ENCODE data around the gene MATR3. TPM values are rescaled to one million over a fixed set of nuclear protein-coding genes. Genes with fewer than 3 reads are reported as not detected.

The MATR3 gene
- total RNA-seq, 1 experiment from 2014 or later: 194 TPM

DNA sequence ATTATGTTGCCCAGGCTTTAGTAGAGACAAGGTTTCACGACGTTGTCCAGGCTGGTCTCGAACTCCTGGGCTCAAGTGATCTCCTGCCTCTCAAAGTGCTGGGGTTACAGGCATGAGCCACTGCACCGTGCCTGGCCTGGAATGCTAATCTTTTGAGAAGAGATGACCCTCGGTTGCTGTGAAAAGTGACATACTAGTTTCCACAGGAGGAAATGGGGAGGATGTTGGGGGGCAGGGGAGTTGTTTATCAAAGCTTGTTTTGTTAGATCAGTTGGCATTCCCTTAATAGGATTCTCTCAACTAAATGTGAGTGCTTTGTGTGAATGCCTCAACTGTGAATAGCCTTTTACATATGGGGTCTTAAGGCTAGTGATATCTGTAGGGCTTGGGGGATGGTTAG lies 16.4 kb upstream of the MATR3 start:
- BruUV-seq (replicated peaks): no TSS peak
- no peaks in the 10 kb centered on the region for H3K9me3 ChIP-seq (ENCODE audit: control insufficient read depth, insufficient read depth, low read depth, low read length)
- ChIA-PET CTCF (no interaction called here), POLR2A (interaction anchor here (0.6 to 0.7 kb wide), 3 partner anchors 10 to 354 kb away, joined by 3 to 6 read pairs (median 6); no protein-coding TSS in a partner anchor)
- ATAC-seq (no peak), DNase-seq (ENCODE audit: low read depth, low spot score) (no peak)
- no peaks in the 10 kb centered on the region for H3K27me3 ChIP-seq (ENCODE audit: control insufficient read depth, insufficient read depth, low read length)
- H3K4me3 ChIP-seq (ENCODE audit: low read depth in 2 of 2, low read length in 2 of 2): no peak overlapping the region
- in situ Hi-C loops (cut with HindIII; ENCODE audit: low pct_unique_long_range_greater_than_20kb, low sequenced_read_pairs): no loop called here
- peaks cover 37% of the 10 kb centered on the region for H3K4me1 ChIP-seq (ENCODE audit: control insufficient read depth, insufficient read depth, low read length)
- intact Hi-C loops (cut with micrococcal nuclease; ENCODE audit: unreplicated experiment): no loop called here
- TF ChIP-seq POLR2AphosphoS5 (IDR thresholded peaks at IDR 0.05; ENCODE audit: low read depth, low read length): no peak
- TF ChIP-seq, protein P1, sequence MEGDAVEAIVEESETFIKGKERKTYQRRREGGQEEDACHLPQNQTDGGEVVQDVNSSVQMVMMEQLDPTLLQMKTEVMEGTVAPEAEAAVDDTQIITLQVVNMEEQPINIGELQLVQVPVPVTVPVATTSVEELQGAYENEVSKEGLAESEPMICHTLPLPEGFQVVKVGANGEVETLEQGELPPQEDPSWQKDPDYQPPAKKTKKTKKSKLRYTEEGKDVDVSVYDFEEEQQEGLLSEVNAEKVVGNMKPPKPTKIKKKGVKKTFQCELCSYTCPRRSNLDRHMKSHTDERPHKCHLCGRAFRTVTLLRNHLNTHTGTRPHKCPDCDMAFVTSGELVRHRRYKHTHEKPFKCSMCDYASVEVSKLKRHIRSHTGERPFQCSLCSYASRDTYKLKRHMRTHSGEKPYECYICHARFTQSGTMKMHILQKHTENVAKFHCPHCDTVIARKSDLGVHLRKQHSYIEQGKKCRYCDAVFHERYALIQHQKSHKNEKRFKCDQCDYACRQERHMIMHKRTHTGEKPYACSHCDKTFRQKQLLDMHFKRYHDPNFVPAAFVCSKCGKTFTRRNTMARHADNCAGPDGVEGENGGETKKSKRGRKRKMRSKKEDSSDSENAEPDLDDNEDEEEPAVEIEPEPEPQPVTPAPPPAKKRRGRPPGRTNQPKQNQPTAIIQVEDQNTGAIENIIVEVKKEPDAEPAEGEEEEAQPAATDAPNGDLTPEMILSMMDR (IDR thresholded peaks at IDR 0.05): no peak
- TF ChIP-seq, protein P2, sequence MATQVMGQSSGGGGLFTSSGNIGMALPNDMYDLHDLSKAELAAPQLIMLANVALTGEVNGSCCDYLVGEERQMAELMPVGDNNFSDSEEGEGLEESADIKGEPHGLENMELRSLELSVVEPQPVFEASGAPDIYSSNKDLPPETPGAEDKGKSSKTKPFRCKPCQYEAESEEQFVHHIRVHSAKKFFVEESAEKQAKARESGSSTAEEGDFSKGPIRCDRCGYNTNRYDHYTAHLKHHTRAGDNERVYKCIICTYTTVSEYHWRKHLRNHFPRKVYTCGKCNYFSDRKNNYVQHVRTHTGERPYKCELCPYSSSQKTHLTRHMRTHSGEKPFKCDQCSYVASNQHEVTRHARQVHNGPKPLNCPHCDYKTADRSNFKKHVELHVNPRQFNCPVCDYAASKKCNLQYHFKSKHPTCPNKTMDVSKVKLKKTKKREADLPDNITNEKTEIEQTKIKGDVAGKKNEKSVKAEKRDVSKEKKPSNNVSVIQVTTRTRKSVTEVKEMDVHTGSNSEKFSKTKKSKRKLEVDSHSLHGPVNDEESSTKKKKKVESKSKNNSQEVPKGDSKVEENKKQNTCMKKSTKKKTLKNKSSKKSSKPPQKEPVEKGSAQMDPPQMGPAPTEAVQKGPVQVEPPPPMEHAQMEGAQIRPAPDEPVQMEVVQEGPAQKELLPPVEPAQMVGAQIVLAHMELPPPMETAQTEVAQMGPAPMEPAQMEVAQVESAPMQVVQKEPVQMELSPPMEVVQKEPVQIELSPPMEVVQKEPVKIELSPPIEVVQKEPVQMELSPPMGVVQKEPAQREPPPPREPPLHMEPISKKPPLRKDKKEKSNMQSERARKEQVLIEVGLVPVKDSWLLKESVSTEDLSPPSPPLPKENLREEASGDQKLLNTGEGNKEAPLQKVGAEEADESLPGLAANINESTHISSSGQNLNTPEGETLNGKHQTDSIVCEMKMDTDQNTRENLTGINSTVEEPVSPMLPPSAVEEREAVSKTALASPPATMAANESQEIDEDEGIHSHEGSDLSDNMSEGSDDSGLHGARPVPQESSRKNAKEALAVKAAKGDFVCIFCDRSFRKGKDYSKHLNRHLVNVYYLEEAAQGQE (IDR thresholded peaks at IDR 0.05; ENCODE audit: insufficient read depth in 1 of 2, low read depth in 2 of 2, low read length in 1 of 2): no peak
- TF ChIP-seq TCF7L2 (IDR thresholded peaks at IDR 0.05; ENCODE audit: low read depth, low read length): no peak
- no peak for TF ChIP-seq SIN3A (IDR thresholded peaks at IDR 0.05; ENCODE audit: borderline replicate concordance, insufficient read depth, low read depth, low read length)
- peaks cover 45% of the 10 kb centered on the region for H3K36me3 ChIP-seq (ENCODE audit: control insufficient read depth, insufficient read depth, low read length)
- peak overlapping the region; percentile 99 for H3K27ac ChIP-seq (ENCODE audit: low read length)

GRCh38 chr5:139278540-139279274 lies 14.8 kb upstream of the MATR3 start:
- no peak overlapping the region for H3K27ac ChIP-seq (ENCODE audit: low read length)
- no peak for ATAC-seq
- peaks cover 24% of the 10 kb centered on the region for H3K4me1 ChIP-seq (ENCODE audit: control insufficient read depth, insufficient read depth, low read length)
- no peak overlapping the region for H3K4me3 ChIP-seq (ENCODE audit: low read depth in 2 of 2, low read length in 2 of 2)
- in situ Hi-C loops (cut with HindIII; ENCODE audit: low pct_unique_long_range_greater_than_20kb, low sequenced_read_pairs) (no loop called here), intact Hi-C loops (cut with micrococcal nuclease; ENCODE audit: unreplicated experiment) (no loop called here)
- H3K9me3 ChIP-seq (ENCODE audit: control insufficient read depth, insufficient read depth, low read depth, low read length): no peaks in the 10 kb centered on the region
- no peaks in the 10 kb centered on the region for H3K27me3 ChIP-seq (ENCODE audit: control insufficient read depth, insufficient read depth, low read length)
- ChIA-PET CTCF (no interaction called here), POLR2A (interaction anchor here (0.6 kb wide), 1 partner anchor 16 kb away, joined by 5 read pairs; no protein-coding TSS in a partner anchor)
- DNase-seq (ENCODE audit: low read depth, low spot score): no peak
- H3K36me3 ChIP-seq (ENCODE audit: control insufficient read depth, insufficient read depth, low read length): peaks cover 58% of the 10 kb centered on the region
- no peak for TF ChIP-seq POLR2AphosphoS5 (IDR thresholded peaks at IDR 0.05; ENCODE audit: low read depth, low read length)
- no peak for TF ChIP-seq SIN3A (IDR thresholded peaks at IDR 0.05; ENCODE audit: borderline replicate concordance, insufficient read depth, low read depth, low read length)
- TF ChIP-seq, protein P1 (IDR thresholded peaks at IDR 0.05): no peak
- TF ChIP-seq TCF7L2 (IDR thresholded peaks at IDR 0.05; ENCODE audit: low read depth, low read length): no peak
- TF ChIP-seq, protein P2 (IDR thresholded peaks at IDR 0.05; ENCODE audit: insufficient read depth in 1 of 2, low read depth in 2 of 2, low read length in 1 of 2): no peak
- BruUV-seq (replicated peaks): no TSS peak

Measured in Panc1 (cell line).